Measurements from ENCODE around the gene TMSB10. TPM values are rescaled to one million over a fixed set of nuclear protein-coding genes. Genes with fewer than 3 reads are reported as not detected.
A peak's percentile ranks its signal among the peaks of the same experiment; 100 is the strongest.

The TMSB10 gene
- total RNA-seq, 2 experiments from 2014 or later, result 4,520 to 4,885 TPM

GRCh38 chr2:84947010-84947593, 41.6 kb downstream of the TMSB10 start:
- DNase-seq (no peak), ATAC-seq (no peak)
- POLR2A ChIA-PET, result interaction anchor here (0.6 to 5.7 kb wide), 13 partner anchors 9 to 381 kb away, joined by 3 to 106 read pairs (median 6); partner anchors contain the start of genes KCMF1 and TGOLN2
- H3K27ac Mint-ChIP-seq, result peak overlapping the region; percentile 89
- CTCF ChIA-PET, result interaction anchor here (0.6 to 16.4 kb wide), 18 partner anchors 9 to 206 kb away, joined by 3 to 270 read pairs (median 6); partner anchors contain the start of gene KCMF1
- peaks cover 29% of the 10 kb centered on the region for H3K36me3 Mint-ChIP-seq (ENCODE audit: low read depth)
- no peaks in the 10 kb centered on the region for H3K9me3 Mint-ChIP-seq (ENCODE audit: insufficient read depth)
- H3K4me3 Mint-ChIP-seq, result peak overlapping the region; percentile 47
- no peaks in the 10 kb centered on the region for H3K27me3 Mint-ChIP-seq (ENCODE audit: low read depth)
- H3K4me1 Mint-ChIP-seq (ENCODE audit: low read depth), result peaks cover 48% of the 10 kb centered on the region

- ChIA-PET POLR2A (interaction anchor here (1.1 to 1.3 kb wide), 2 partner anchors 10 to 28 kb away, joined by 3 to 4 read pairs; no protein-coding TSS in a partner anchor), CTCF (interaction anchor here (1.2 kb wide), 1 partner anchor 17 kb away, joined by 4 read pairs; no protein-coding TSS in a partner anchor)
- Mint-ChIP-seq H3K27ac (no peak overlapping the region), H3K4me3 (no peak overlapping the region), H3K36me3 (ENCODE audit: low read depth) (peaks cover 26% of the 10 kb centered on the region), H3K9me3 (ENCODE audit: insufficient read depth) (no peaks in the 10 kb centered on the region), H3K4me1 (ENCODE audit: low read depth) (peaks cover 11% of the 10 kb centered on the region), H3K27me3 (ENCODE audit: low read depth) (no peaks in the 10 kb centered on the region)
- no peak for ATAC-seq
- no peak for DNase-seq
Measured at GRCh38 chr2:84953535-84953934, 48.1 kb downstream of the TMSB10 start.

- Mint-ChIP-seq H3K4me1 (ENCODE audit: low read depth) (peaks cover 12% of the 10 kb centered on the region), H3K36me3 (ENCODE audit: low read depth) (peaks cover 25% of the 10 kb centered on the region), H3K9me3 (ENCODE audit: insufficient read depth) (no peaks in the 10 kb centered on the region), H3K4me3 (no peak overlapping the region), H3K27me3 (ENCODE audit: low read depth) (no peaks in the 10 kb centered on the region), H3K27ac (no peak overlapping the region)
- CTCF ChIA-PET, result interaction anchor here (1.2 kb wide), 1 partner anchor 16 kb away, joined by 4 read pairs; no protein-coding TSS in a partner anchor
- ATAC-seq, result no peak
- no peak for DNase-seq
- POLR2A ChIA-PET, result interaction anchor here (1.1 to 1.3 kb wide), 2 partner anchors 11 to 28 kb away, joined by 3 to 4 read pairs; no protein-coding TSS in a partner anchor
Measured at GRCh38 chr2:84954329-84954728, 48.9 kb downstream of the TMSB10 start.

Other genes with a start within 250 kb of the TMSB10 start
- gene TRABD2A, start 24.6 kb upstream of the TMSB10 start, total RNA-seq, result 10 to 100 TPM; 71.9 to 73.2 TPM
- 10 to 100 TPM; 88.9 to 92.5 TPM for gene KCMF1, start 65.5 kb downstream of the TMSB10 start, total RNA-seq
- gene TCF7L1, start 227.7 kb downstream of the TMSB10 start, total RNA-seq, result not detected